ENCODE results near the gene INS.

DNA sequence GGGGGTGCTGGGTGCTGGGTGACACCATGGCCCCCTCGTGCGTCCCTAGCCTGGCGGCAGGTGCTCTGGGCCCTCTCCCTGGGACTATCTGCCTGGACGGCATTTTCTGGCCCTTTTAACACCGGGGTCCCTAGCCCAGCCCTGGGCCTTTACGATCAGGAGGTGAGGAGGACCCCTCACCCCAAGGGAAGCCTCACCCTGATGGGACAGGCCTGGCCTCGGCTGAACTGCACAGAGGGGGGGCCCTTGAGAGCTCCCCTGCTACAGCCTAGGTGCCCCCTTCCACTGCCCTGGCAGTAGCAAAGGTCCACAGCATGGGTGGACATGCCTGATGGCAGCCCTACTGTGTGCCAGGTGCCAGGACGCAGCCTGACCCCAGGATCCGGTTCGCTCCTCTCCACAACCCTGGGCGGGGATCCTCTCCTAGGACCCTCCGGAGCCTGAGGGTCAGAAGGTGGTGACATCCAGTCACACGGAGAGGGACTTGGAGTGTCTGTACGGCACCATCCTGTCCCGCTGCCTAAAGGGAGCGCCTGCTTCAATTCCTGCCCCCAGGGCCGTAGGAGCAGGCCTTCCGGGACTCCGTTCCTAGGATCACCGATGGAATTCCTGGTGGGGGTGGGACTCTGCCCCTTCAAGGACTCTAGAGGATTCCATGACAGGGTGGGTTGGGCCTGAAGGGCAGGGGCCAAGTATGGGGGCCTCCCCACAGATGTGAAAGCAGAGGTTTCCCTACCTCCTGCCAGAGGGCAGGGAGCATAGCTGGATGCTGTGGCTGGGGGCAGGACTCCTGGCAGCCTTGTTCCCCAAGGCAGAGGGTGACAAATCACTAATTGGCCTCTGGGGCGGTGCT, 43.6 kb upstream of the INS start:
- TF ChIP-seq, protein P1, sequence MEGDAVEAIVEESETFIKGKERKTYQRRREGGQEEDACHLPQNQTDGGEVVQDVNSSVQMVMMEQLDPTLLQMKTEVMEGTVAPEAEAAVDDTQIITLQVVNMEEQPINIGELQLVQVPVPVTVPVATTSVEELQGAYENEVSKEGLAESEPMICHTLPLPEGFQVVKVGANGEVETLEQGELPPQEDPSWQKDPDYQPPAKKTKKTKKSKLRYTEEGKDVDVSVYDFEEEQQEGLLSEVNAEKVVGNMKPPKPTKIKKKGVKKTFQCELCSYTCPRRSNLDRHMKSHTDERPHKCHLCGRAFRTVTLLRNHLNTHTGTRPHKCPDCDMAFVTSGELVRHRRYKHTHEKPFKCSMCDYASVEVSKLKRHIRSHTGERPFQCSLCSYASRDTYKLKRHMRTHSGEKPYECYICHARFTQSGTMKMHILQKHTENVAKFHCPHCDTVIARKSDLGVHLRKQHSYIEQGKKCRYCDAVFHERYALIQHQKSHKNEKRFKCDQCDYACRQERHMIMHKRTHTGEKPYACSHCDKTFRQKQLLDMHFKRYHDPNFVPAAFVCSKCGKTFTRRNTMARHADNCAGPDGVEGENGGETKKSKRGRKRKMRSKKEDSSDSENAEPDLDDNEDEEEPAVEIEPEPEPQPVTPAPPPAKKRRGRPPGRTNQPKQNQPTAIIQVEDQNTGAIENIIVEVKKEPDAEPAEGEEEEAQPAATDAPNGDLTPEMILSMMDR (IDR thresholded peaks at IDR 0.05; ENCODE audit: low read depth, low read length, poor library complexity, severe bottlenecking), result no peak
- TF ChIP-seq EZH2phosphoT487 (IDR thresholded peaks at IDR 0.05; ENCODE audit: borderline replicate concordance, low read length), result no peak
